ENCODE data around the gene PCLAF. TPM values are rescaled to one million over a fixed set of nuclear protein-coding genes. Genes with fewer than 3 reads are reported as not detected.
"Not testable (repeated sequence)": the region's sequence is repeated elsewhere in the genome, so short reads cannot be mapped to it uniquely, and the experiment has no call there.

Gene PCLAF
- total and polyA plus RNA-seq, 4 donors, result 1.4 to 72.2 (median 3.4) TPM

DNA sequence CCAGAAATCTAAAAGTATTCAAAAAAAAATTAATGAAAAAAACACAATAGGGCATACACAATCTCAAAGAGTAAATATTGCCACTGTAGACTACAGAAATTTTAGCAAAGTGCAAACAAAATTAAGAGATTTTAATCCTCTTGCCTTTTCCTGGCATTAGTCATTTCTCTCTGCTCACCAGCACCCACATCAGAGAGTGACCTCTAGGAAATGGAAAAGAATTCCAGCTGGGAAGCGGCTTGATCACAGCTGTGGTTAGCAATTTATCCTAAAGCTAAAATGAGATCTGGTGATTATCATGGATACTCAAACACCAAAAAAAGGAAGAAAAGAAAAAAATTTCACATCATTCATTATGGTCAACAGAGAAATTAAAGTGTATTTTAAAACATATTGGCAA lies 32.8 kb downstream of the PCLAF start:
- TF ChIP-seq YY1 (IDR thresholded peaks at IDR 0.05) (no peak), FOXA2 (IDR thresholded peaks at IDR 0.05) (no peak), NR2F2 (IDR thresholded peaks at IDR 0.05) (no peak), JUND (IDR thresholded peaks at IDR 0.05) (no peak), HNF4A (conservative IDR thresholded peaks at IDR 0.05) (no peak), HNF4G (IDR thresholded peaks at IDR 0.05) (no peak), GABPA (IDR thresholded peaks at IDR 0.05 in 1 of 2, conservative IDR thresholded peaks at IDR 0.05 in 1 of 2) (no peak), RAD21 (IDR thresholded peaks at IDR 0.05) (no peak), FOXA1 (IDR thresholded peaks at IDR 0.05) (no peak), SP1 (IDR thresholded peaks at IDR 0.05) (no peak), TAF1 (conservative IDR thresholded peaks at IDR 0.05) (no peak)
- TF ChIP-seq, protein P1, sequence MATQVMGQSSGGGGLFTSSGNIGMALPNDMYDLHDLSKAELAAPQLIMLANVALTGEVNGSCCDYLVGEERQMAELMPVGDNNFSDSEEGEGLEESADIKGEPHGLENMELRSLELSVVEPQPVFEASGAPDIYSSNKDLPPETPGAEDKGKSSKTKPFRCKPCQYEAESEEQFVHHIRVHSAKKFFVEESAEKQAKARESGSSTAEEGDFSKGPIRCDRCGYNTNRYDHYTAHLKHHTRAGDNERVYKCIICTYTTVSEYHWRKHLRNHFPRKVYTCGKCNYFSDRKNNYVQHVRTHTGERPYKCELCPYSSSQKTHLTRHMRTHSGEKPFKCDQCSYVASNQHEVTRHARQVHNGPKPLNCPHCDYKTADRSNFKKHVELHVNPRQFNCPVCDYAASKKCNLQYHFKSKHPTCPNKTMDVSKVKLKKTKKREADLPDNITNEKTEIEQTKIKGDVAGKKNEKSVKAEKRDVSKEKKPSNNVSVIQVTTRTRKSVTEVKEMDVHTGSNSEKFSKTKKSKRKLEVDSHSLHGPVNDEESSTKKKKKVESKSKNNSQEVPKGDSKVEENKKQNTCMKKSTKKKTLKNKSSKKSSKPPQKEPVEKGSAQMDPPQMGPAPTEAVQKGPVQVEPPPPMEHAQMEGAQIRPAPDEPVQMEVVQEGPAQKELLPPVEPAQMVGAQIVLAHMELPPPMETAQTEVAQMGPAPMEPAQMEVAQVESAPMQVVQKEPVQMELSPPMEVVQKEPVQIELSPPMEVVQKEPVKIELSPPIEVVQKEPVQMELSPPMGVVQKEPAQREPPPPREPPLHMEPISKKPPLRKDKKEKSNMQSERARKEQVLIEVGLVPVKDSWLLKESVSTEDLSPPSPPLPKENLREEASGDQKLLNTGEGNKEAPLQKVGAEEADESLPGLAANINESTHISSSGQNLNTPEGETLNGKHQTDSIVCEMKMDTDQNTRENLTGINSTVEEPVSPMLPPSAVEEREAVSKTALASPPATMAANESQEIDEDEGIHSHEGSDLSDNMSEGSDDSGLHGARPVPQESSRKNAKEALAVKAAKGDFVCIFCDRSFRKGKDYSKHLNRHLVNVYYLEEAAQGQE (IDR thresholded peaks at IDR 0.05), result no peak
- TF ChIP-seq, protein P2, sequence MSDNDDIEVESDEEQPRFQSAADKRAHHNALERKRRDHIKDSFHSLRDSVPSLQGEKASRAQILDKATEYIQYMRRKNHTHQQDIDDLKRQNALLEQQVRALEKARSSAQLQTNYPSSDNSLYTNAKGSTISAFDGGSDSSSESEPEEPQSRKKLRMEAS (IDR thresholded peaks at IDR 0.05), result no peak
- TF ChIP-seq, protein P3, sequence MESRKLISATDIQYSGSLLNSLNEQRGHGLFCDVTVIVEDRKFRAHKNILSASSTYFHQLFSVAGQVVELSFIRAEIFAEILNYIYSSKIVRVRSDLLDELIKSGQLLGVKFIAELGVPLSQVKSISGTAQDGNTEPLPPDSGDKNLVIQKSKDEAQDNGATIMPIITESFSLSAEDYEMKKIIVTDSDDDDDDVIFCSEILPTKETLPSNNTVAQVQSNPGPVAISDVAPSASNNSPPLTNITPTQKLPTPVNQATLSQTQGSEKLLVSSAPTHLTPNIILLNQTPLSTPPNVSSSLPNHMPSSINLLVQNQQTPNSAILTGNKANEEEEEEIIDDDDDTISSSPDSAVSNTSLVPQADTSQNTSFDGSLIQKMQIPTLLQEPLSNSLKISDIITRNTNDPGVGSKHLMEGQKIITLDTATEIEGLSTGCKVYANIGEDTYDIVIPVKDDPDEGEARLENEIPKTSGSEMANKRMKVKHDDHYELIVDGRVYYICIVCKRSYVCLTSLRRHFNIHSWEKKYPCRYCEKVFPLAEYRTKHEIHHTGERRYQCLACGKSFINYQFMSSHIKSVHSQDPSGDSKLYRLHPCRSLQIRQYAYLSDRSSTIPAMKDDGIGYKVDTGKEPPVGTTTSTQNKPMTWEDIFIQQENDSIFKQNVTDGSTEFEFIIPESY (IDR thresholded peaks at IDR 0.05), result no peak
- peaks cover 0 to 8% (median 2%) of the 10 kb centered on the region in 4 donors for H3K4me1 ChIP-seq (ENCODE audit: control insufficient read depth in 4 of 4, insufficient read depth in 4 of 4, low read length in 3 of 4)
- H3K36me3 ChIP-seq (ENCODE audit: control insufficient read depth in 4 of 4, insufficient read depth in 3 of 4, low read depth in 1 of 4, low read length in 3 of 4), result no peaks in the 10 kb centered on the region
- H3K9ac ChIP-seq (ENCODE audit: low read depth in 1 of 2, low read length in 2 of 2), result no peak overlapping the region
- H3K27me3 ChIP-seq (ENCODE audit: control insufficient read depth in 4 of 4, insufficient read depth in 4 of 4, low read length in 3 of 4), result no peaks in the 10 kb centered on the region
- no peak overlapping the region for H3K4me3 ChIP-seq (ENCODE audit: low read depth in 1 of 3, low read length in 3 of 3)
- DNase-seq (ENCODE audit: low spot score), result no peak
- WGBS, result 90% methylated on average over 1 of the region's 1 CpG
- no peaks in the 10 kb centered on the region for H3K9me3 ChIP-seq (ENCODE audit: control insufficient read depth in 4 of 4, low read length in 3 of 4)
- no peak overlapping the region for H3K27ac ChIP-seq (ENCODE audit: low read depth in 1 of 2, low read length in 2 of 2)

DNA sequence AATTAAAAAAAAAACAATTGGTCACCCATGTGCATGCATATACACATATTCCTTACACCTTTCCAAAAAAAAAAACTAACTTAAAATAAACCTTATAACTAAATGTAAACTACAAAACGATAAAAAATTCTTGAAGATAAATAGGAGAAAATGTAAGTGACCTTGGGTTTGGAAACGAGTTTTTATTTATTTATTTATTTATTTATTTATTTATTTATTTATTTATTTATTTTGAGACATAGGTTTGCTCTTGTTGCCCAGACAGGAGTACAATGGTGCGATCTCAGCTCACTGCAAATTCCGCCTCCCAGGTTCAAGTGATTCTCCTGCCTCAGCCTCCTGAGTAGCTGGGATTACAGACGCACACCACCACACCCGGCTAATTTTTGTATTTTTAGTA lies 35.0 kb downstream of the PCLAF start:
- H3K4me1 ChIP-seq (ENCODE audit: control insufficient read depth in 4 of 4, insufficient read depth in 4 of 4, low read length in 3 of 4); H3K27ac ChIP-seq (ENCODE audit: low read depth in 1 of 2, low read length in 2 of 2); H3K27me3 ChIP-seq (ENCODE audit: control insufficient read depth in 4 of 4, insufficient read depth in 4 of 4, low read length in 3 of 4); H3K36me3 ChIP-seq (ENCODE audit: control insufficient read depth in 4 of 4, insufficient read depth in 3 of 4, low read depth in 1 of 4, low read length in 3 of 4); H3K4me3 ChIP-seq (ENCODE audit: low read depth in 1 of 3, low read length in 3 of 3); H3K9ac ChIP-seq (ENCODE audit: low read depth in 1 of 2, low read length in 2 of 2); H3K9me3 ChIP-seq (ENCODE audit: control insufficient read depth in 4 of 4, low read length in 3 of 4); DNase-seq (ENCODE audit: low spot score): not testable (repeated sequence)
- 95% methylated on average over 6 of the region's 6 CpGs for WGBS

All from liver (tissue), 9 donors.